Ectodermal cell (in vitro differentiated cells): Measurements from ENCODE around the gene RNF224.
A peak's percentile ranks its signal among the peaks of the same experiment; 100 is the strongest.
"Not testable (repeated sequence)": the region's sequence is repeated elsewhere in the genome, so short reads cannot be mapped to it uniquely, and the experiment has no call there.

Source experiments
- H3K27ac ChIP-seq: 2 replicates; pipeline ENCODE4 v1.7.0; 2013; ENCODE audit warnings: mild to moderate bottlenecking, low read depth, low read length; ENCODE audit not compliant: insufficient read depth, poor library complexity, severe bottlenecking
- H3K27me3 ChIP-seq: 2 replicates; pipeline ENCODE4 v1.7.0; 2013; ENCODE audit warnings: mild to moderate bottlenecking, low read length; ENCODE audit not compliant: insufficient read depth, control insufficient read depth, poor library complexity, severe bottlenecking
- H3K36me3 ChIP-seq: one replicate; pipeline ENCODE4 v1.7.0; 2013; ENCODE audit warnings: low read length; ENCODE audit not compliant: control insufficient read depth, insufficient read depth
- H3K4me1 ChIP-seq: one replicate; pipeline ENCODE4 v1.7.0; 2013; ENCODE audit warnings: low read length; ENCODE audit not compliant: control insufficient read depth, insufficient read depth
- H3K4me3 ChIP-seq: 2 replicates; pipeline ENCODE4 v1.7.0; 2013; ENCODE audit warnings: low read depth, low read length, control low read depth; ENCODE audit not compliant: insufficient read depth
- H3K9me3 ChIP-seq: 2 replicates; pipeline ENCODE4 v1.7.0; 2013; ENCODE audit warnings: mild to moderate bottlenecking, low read length, moderate library complexity; ENCODE audit not compliant: control insufficient read depth
- WGBS, 2 experiments: methylation state at CpG; one replicate each; pipeline ENCODE4 v1.1.7; 2013; ENCODE audit warnings: missing lambda C conversion rate in 2 of 2; 5-methylcytosine and 5-hydroxymethylcytosine counted together

The RNF224 gene

DNA sequence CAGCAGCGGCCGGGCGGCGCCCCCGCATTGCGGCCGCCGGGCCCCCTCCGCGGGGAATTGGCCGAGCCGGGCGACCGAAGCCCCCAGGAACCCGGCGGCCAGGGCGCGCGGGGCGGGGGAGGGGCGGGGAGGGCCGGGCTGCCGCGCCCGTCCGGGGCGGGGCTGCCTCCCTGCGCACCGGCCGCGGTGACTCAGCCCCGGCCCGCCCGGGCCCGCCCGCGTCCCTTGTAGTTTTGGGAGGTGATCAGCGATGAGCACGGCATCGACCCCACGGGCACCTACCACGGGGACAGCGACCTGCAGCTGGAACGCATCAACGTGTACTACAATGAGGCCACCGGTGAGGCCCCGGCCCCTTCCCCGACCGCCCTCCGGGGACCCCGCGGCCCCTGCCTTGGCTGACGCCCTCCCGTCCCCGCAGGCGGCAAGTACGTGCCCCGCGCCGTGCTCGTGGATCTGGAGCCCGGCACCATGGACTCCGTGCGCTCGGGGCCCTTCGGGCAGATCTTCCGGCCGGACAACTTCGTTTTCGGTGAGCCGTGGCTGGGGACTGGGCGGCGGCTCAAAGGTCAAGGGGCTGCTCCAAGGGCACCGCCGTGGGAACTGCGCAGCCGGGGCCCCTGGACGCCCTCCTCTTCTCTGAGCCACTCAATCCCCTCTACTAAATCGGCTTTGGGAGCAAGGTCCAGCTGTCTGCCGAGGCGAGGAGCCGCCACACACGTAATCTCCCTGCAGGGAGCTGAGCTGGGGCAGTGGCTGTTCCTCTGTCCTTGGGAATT lies 14.4 kb downstream of the RNF224 start:
- no peak overlapping the region for H3K27ac ChIP-seq
- peaks cover 7% of the 10 kb centered on the region for H3K36me3 ChIP-seq
- H3K9me3 ChIP-seq, result no peaks in the 10 kb centered on the region
- H3K4me3 ChIP-seq, result peak overlapping the region; percentile 80
- no peaks in the 10 kb centered on the region for H3K27me3 ChIP-seq
- WGBS, 2 experiments, result 2 to 3% methylated on average over 83 of the region's 83 CpGs
- peaks cover 45% of the 10 kb centered on the region for H3K4me1 ChIP-seq

DNA sequence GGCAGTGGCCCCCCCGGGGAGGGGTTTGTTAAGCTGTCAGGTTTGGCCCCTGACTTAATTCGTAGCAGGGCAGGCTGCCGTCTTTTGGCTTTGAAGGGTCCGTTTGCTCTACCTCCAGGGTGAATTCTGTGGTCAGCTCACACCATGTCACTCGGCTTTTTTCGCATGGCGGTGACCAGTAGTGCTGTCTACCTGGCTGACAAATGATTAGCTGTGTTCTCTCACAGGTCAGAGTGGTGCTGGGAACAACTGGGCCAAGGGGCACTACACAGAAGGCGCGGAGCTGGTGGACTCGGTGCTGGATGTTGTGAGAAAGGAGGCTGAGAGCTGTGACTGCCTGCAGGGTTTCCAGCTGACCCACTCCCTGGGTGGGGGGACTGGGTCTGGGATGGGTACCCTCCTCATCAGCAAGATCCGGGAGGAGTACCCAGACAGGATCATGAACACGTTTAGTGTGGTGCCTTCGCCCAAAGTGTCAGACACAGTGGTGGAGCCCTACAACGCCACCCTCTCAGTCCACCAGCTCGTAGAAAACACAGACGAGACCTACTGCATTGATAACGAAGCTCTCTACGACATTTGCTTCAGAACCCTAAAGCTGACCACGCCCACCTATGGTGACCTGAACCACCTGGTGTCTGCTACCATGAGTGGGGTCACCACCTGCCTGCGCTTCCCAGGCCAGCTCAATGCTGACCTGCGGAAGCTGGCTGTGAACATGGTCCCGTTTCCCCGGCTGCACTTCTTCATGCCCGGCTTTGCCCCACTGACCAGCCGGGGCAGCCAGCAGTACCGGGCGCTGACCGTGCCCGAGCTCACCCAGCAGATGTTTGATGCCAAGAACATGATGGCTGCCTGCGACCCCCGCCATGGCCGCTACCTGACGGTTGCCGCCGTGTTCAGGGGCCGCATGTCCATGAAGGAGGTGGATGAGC lies 15.2 kb downstream of the RNF224 start:
- H3K27me3 ChIP-seq, result no peaks in the 10 kb centered on the region
- peaks cover 41% of the 10 kb centered on the region for H3K4me1 ChIP-seq
- no peak overlapping the region for H3K27ac ChIP-seq
- 87 to 88% methylated on average over 36 of the region's 36 CpGs for WGBS, 2 experiments
- peak overlapping the region; percentile 80 for H3K4me3 ChIP-seq
- peaks cover 7% of the 10 kb centered on the region for H3K36me3 ChIP-seq
- H3K9me3 ChIP-seq, result no peaks in the 10 kb centered on the region

DNA sequence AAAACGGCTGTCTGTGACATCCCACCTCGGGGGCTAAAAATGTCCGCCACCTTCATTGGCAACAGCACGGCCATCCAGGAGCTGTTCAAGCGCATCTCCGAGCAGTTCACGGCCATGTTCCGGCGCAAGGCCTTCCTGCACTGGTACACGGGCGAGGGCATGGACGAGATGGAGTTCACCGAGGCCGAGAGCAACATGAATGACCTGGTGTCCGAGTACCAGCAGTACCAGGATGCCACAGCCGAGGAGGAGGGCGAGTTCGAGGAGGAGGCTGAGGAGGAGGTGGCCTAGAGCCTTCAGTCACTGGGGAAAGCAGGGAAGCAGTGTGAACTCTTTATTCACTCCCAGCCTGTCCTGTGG lies 15.9 kb downstream of the RNF224 start:
- not testable (repeated sequence) for H3K4me3 ChIP-seq, H3K36me3 ChIP-seq, H3K27ac ChIP-seq, H3K27me3 ChIP-seq, H3K9me3 ChIP-seq
- H3K4me1 ChIP-seq, result peaks cover 36% of the 10 kb centered on the region
- WGBS, 2 experiments, result 96 to 97% methylated on average over 18 of the region's 18 CpGs

DNA sequence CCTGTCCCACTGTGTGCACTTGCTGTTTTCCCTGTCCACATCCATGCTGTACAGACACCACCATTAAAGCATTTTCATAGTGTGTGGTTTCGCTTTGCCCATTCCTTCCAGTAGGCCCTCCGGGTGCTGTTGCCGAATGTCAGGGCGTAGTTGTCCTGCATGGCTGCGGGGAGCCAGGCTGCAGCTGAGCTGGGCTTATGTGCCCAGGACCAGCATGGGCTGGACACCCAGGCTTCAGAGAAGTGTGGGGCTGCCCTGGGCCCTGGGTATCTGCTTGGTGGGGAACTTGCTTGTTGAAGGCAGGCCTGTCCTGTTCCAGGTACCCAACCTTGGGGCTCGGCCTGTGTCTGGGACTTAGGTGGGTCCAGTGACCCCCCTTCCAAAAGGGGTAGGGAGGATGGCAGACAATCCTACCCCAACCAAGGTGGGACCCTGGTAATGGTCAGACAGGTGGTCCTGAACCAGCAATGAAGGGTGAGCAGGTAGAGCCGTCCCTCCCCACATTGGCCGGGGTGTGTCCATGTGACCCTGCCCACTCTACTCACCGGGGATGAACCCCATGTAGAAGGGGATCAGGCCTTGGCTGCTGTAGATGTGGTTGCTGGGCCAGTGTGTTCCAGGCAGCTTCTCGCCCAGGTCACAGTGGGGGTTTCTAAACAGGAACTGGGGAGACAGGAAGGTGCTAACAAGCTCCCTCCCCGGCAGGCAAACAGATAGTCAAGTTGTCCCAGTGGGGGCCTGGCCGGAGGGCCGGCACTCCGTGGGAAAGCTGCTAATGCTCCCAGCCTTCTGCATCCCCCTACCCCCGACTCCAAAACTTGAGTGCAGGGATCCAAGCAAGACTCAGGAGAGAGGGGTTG lies 16.6 kb downstream of the RNF224 start:
- peaks cover 7% of the 10 kb centered on the region for H3K36me3 ChIP-seq
- no peaks in the 10 kb centered on the region for H3K9me3 ChIP-seq
- no peaks in the 10 kb centered on the region for H3K27me3 ChIP-seq
- WGBS, 2 experiments, result 75 to 80% methylated on average over 15 of the region's 15 CpGs
- no peak overlapping the region for H3K4me3 ChIP-seq
- peaks cover 34% of the 10 kb centered on the region for H3K4me1 ChIP-seq
- H3K27ac ChIP-seq, result no peak overlapping the region

DNA sequence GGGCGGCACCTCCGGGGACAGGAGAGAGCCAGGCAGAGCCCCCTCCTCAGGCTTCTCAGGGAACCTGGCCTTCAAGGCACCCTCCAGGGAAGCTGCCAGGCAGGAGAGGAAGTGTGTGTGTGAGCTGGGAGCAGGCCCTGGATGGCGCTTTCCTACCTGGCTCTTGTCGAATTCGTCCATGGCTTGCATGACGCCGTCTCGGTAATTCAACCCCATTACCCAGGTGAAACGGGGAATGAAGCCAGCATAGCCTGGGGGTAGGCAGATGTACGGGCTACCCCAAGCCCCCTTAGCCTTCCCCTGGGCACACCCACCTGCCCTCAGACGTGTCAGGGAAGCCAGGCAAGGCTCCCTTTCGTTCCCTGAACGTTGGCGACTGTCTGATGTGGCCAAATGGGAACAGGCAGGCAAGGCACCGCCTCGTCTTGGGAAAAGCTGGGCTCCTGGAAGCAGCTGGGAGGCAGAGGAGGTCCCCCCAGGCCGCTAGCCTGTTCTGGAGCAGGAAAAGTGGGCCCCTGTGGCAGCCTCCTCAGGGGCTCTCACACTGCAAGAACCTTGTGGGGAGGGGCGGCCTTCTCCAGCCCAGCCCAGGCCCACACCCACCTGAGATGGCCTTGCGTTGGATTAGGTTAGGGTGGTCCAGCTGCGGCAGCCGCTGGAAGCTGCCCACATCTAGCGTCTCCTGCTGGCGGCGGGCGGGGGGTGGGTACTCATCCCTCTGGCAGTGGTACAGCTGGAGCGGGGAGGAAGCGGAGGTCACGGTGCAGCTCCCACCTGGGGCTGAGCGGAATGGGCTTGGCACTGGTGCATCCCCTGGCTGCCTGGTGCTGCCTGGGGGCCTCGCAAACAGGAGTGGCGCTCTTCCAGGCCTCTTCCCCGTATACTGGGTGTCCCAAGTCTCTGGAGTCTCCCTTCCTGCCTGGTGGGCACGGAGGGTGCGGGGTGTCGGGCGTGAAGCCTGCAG lies 17.5 kb downstream of the RNF224 start:
- Histone ChIP-seq H3K27me3 (no peaks in the 10 kb centered on the region), H3K27ac (no peak overlapping the region), H3K4me1 (peaks cover 29% of the 10 kb centered on the region), H3K36me3 (peaks cover 7% of the 10 kb centered on the region), H3K9me3 (no peaks in the 10 kb centered on the region), H3K4me3 (no peak overlapping the region)
- 75 to 77% methylated on average over 36 of the region's 36 CpGs for WGBS, 2 experiments

DNA sequence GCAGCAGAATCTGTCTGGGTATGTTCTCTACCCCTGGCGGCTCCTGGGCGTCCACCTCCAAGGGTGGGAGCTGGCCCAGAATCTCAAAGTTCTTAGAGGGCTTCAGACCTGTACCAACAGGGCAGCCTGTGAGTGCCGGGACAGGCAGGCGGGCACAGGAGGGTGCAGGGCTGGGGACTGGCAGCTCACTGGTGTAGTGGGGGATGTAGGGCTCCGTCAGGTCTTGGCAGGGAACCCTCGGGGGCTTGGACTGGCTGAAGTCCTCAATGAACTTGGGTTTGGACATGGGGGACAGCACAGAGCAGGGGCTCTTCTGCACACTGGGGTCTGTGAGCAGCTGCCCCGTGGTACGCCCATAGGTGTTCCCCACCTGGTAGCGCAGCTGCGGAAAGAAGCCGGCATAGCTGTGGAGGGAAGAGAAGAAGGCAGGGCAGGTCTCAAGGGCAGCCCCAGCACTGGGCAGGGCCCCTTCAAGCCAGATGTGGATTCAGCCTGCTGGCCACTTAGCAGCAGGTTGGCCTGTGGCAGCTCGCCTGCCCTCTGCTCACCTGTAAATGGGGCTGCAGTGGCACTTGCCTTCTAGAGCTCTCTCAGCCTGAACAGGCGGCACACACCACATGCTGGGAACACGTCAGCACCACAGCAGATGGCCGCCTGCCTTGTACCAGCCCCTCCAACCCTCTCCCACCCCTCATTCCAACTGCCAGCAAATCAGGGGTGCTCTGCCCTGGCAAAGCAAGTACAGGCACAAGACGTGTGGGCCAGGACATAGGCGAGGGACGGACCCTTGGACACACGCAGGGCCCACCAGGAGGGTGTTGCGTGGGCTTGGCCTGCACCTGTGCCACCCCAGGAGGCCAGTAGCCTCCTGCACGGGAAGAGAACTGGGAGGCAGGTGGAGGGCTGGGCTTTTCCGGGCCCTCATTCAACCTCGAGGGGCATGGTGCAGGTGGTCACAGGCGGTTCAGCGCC lies 18.4 kb downstream of the RNF224 start:
- Histone ChIP-seq H3K9me3 (no peaks in the 10 kb centered on the region), H3K27me3 (no peaks in the 10 kb centered on the region), H3K27ac (no peak overlapping the region), H3K4me1 (peaks cover 32% of the 10 kb centered on the region), H3K36me3 (peaks cover 7% of the 10 kb centered on the region), H3K4me3 (no peak overlapping the region)
- 91 to 92% methylated on average over 25 of the region's 25 CpGs for WGBS, 2 experiments

DNA sequence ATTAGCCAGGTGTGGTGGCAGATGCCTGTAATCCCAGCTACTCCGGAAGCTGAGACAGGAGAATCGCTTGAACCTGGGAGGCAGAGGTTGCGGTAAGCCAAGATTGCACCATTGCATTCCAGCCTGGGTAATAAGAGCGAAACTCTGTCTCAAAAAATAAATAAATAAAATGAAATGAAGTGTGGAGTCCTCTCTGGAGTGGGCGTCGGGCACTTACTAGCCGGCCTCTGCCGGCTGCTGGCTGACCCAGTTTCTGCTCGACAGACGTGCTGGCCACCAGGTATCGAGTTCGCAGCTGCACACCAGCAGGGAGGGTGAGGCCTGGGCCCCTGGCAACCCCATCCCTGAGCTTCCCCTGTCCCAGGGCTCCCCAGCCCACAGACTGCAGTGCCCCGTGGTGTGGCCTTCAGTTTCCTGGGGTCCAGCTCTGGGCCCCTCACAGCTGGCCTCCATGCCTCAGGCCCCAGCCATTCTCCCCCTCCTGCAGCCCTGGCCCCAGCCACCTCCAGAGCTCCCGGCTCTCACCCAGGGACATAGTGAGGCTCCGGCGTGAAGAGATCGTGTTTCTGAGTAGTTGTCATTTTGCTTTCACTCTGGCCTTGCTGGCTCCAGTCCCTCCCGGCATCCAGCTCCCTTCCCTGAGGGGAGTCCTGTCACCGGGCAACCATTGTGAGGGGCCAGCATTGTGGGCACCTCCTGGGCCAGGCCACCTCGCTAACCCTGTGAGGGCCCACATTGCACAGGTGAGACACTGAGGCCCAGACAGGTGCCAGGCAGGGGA lies 20.0 kb downstream of the RNF224 start:
- Histone ChIP-seq H3K27me3 (no peaks in the 10 kb centered on the region), H3K9me3 (no peaks in the 10 kb centered on the region), H3K27ac (no peak overlapping the region), H3K4me3 (no peak overlapping the region), H3K36me3 (peaks cover 7% of the 10 kb centered on the region), H3K4me1 (peaks cover 43% of the 10 kb centered on the region)
- 70 to 76% methylated on average over 20 of the region's 20 CpGs for WGBS, 2 experiments

DNA sequence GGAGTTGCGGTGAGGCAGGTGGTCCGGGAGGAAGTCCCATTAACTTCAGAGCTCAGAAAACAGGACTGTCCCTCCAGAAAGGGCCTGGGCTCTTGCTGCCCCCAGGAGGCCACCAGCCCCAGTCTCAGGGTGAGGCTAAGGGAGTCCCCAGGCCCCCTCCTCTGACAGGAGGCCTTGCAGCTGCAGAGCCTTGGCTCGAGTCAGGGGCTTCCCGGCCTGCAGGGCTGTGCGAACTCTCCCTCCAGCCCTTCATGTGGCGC lies 20.5 kb downstream of the RNF224 start:
- Histone ChIP-seq H3K36me3 (peaks cover 4% of the 10 kb centered on the region), H3K4me3 (no peak overlapping the region), H3K4me1 (peaks cover 38% of the 10 kb centered on the region), H3K9me3 (no peaks in the 10 kb centered on the region), H3K27me3 (no peaks in the 10 kb centered on the region), H3K27ac (no peak overlapping the region)
- 90% methylated on average over 6 of the region's 6 CpGs for WGBS, 2 experiments
